Measurements from ENCODE around the gene PRKAG2. TPM values are rescaled to one million over a fixed set of nuclear protein-coding genes. Genes with fewer than 3 reads are reported as not detected.

The PRKAG2 gene
- total and polyA plus RNA-seq, 2 of the 8 experiments (the other 6 are each of a cell fraction or from before 2014, with no cell fraction given), result 7.5 to 18.1 TPM

GRCh38 chr7:151777495-151777880 lies 99.4 kb downstream of the PRKAG2 start:
- no peak overlapping the region for H2BK120ac ChIP-seq (replicated peaks; ENCODE audit: low read depth, low read length)
- H3K18ac ChIP-seq (ENCODE audit: extremely low read depth, low read length), result peak overlapping the region; percentile 48; the same call in 1 of the 2 replicates
- H3K23me2 ChIP-seq (ENCODE audit: low read depth, low read length), result no peaks in the 10 kb centered on the region; the same call in 1 of the 2 replicates
- H2BK15ac ChIP-seq (ENCODE audit: low read length), result no peak overlapping the region
- peaks cover 6 to 10% of the 10 kb centered on the region in 2 experiments; a peak in 2 of 4 replicates for H3K9me3 ChIP-seq (ENCODE audit: insufficient read depth in 2 of 2, low read depth in 1 of 2, low read length in 1 of 2)
- no peaks in the 10 kb centered on the region for H3K79me2 ChIP-seq (ENCODE audit: control insufficient read depth in 1 of 2, insufficient read depth in 2 of 2, low read length in 2 of 2)
- no peak overlapping the region for H4K5ac ChIP-seq (ENCODE audit: insufficient read length, low read depth, low read length)
- no peak overlapping the region for H3K4me2 ChIP-seq (ENCODE audit: insufficient read depth in 1 of 2, low read depth in 2 of 2, low read length in 2 of 2)
- no peak overlapping the region for H3K14ac ChIP-seq (ENCODE audit: insufficient read length)
- H3K4me1 ChIP-seq (replicated peaks in 1 of 4; ENCODE audit: control insufficient read depth in 3 of 4, insufficient read depth in 4 of 4, low read length in 3 of 4), result peaks cover 0 to 3% (median under 1%) of the 10 kb centered on the region in 4 experiments; a peak in 1 of 7 replicates
- H3K4ac ChIP-seq (replicated peaks; ENCODE audit: insufficient read length, low read depth, low read length), result no peak overlapping the region
- H2BK5ac ChIP-seq (ENCODE audit: low read depth, low read length), result no peak overlapping the region
- H3K4me3 ChIP-seq (ENCODE audit: extremely low read depth in 1 of 4, insufficient read depth in 2 of 4, low read depth in 3 of 4, low read length in 4 of 4), result no peak overlapping the region
- H3K27me3 ChIP-seq (replicated peaks in 1 of 4; ENCODE audit: control insufficient read depth in 3 of 4, extremely low read depth in 1 of 4, insufficient read depth in 3 of 4, low read length in 3 of 4), result peaks cover 0 to 3% (median 2%) of the 10 kb centered on the region in 4 experiments; a peak in 4 of 7 replicates
- no peak for DNase-seq (ENCODE audit: low read depth in 1 of 2, low spot score in 2 of 2)
- no peak overlapping the region for H4K91ac ChIP-seq (replicated peaks; ENCODE audit: insufficient read length, low read length)
- ChIA-PET CTCF (ENCODE audit: partially characterized antibody) (interaction anchor here (0.8 to 1.8 kb wide), 6 partner anchors 9 to 166 kb away, joined by 3 to 5 read pairs (median 3); no protein-coding TSS in a partner anchor), POLR2A (ENCODE audit: partially characterized antibody) (no interaction called here)
- H4K8ac ChIP-seq (ENCODE audit: extremely low read depth, insufficient read depth, low read length), result no peak overlapping the region
- 91% methylated on average over 5 of the region's 5 CpGs; no CpG with 5 or more reads in 1 of the 2 experiments for WGBS, 2 experiments (ENCODE audit: extremely low coverage in 1 of 2, insufficient coverage in 1 of 2, insufficient read length in 1 of 2, insufficient replicate concordance in 2 of 2, low coverage in 1 of 2, low lambda C conversion rate in 2 of 2, missing lambda C conversion rate in 1 of 2)
- no peaks in the 10 kb centered on the region for H3K36me3 ChIP-seq (ENCODE audit: control insufficient read depth in 2 of 4, insufficient read depth in 4 of 4, low read length in 3 of 4)
- H3K56ac ChIP-seq (replicated peaks; ENCODE audit: insufficient read length, low read depth, low read length), result no peak overlapping the region
- H2BK12ac ChIP-seq (ENCODE audit: low read depth, low read length), result no peak overlapping the region
- no peak overlapping the region for H2BK20ac ChIP-seq (ENCODE audit: low read length)
- no peaks in the 10 kb centered on the region for H4K20me1 ChIP-seq (replicated peaks in 1 of 2; ENCODE audit: control insufficient read depth in 1 of 2, insufficient read depth in 2 of 2, low read length in 2 of 2)
- H3K79me1 ChIP-seq (ENCODE audit: low read depth, low read length), result no peaks in the 10 kb centered on the region
- H2AK5ac ChIP-seq (ENCODE audit: low read depth, low read length), result no peak overlapping the region
- no peak overlapping the region for H3K9ac ChIP-seq (replicated peaks in 1 of 4; ENCODE audit: extremely low read depth in 1 of 4, low read depth in 3 of 4, low read length in 3 of 4)
- TF ChIP-seq POLR2AphosphoS5 (IDR thresholded peaks at IDR 0.05; ENCODE audit: low read depth, low read length), result no peak
- no peak for TF ChIP-seq ATF2 (IDR thresholded peaks at IDR 0.05; ENCODE audit: low read length)
- TF ChIP-seq MAFK (IDR thresholded peaks at IDR 0.05; ENCODE audit: low read depth, low read length), result no peak
- no peak overlapping the region; the same call in 1 of the 2 replicates for H2AFZ ChIP-seq (ENCODE audit: low read length)
- H3K23ac ChIP-seq (ENCODE audit: insufficient read length), result no peak overlapping the region
- FAIRE-seq, result no peak
- H3K27ac ChIP-seq (ENCODE audit: low read depth, low read length), result no peak overlapping the region

All from H1 (cell line).